Measurements from ENCODE around the gene DOCK9. TPM values are rescaled to one million over a fixed set of nuclear protein-coding genes. Genes with fewer than 3 reads are reported as not detected.

DOCK9 gene
- total RNA-seq, 1 donor from 2014 or later, result 46.2 TPM

GRCh38 chr13:98768522-98768921, 209.3 kb downstream of the DOCK9 start:
- no peak for TF ChIP-seq CTCF (conservative IDR thresholded peaks at IDR 0.05)
- Mint-ChIP-seq H3K4me1 (ENCODE audit: unreplicated experiment) (no peaks in the 10 kb centered on the region), H3K36me3 (no peaks in the 10 kb centered on the region), H3K27ac (no peak overlapping the region), H3K9me3 (no peaks in the 10 kb centered on the region), H3K27me3 (peaks cover 3% of the 10 kb centered on the region), H3K4me3 (no peak overlapping the region)
- no peak for DNase-seq (ENCODE audit: extremely low spot score, unreplicated experiment)

- Mint-ChIP-seq H3K36me3 (no peaks in the 10 kb centered on the region), H3K9me3 (no peaks in the 10 kb centered on the region), H3K4me3 (no peak overlapping the region), H3K27ac (no peak overlapping the region), H3K4me1 (ENCODE audit: unreplicated experiment) (peaks cover 2% of the 10 kb centered on the region), H3K27me3 (peaks cover 3% of the 10 kb centered on the region)
- TF ChIP-seq CTCF (conservative IDR thresholded peaks at IDR 0.05), result no peak
- DNase-seq (ENCODE audit: extremely low spot score, unreplicated experiment), result no peak
These were observed 211.2 kb downstream of the DOCK9 start for GRCh38 chr13:98766697-98767096.

GRCh38 chr13:98765996-98766519, 211.8 kb downstream of the DOCK9 start:
- Mint-ChIP-seq H3K4me3 (no peak overlapping the region), H3K36me3 (no peaks in the 10 kb centered on the region), H3K4me1 (ENCODE audit: unreplicated experiment) (peaks cover 6% of the 10 kb centered on the region), H3K27ac (no peak overlapping the region), H3K27me3 (peaks cover 3% of the 10 kb centered on the region), H3K9me3 (no peaks in the 10 kb centered on the region)
- no peak for TF ChIP-seq CTCF (conservative IDR thresholded peaks at IDR 0.05)
- DNase-seq (ENCODE audit: extremely low spot score, unreplicated experiment), result no peak

- no peak for TF ChIP-seq CTCF (conservative IDR thresholded peaks at IDR 0.05)
- H3K9me3 Mint-ChIP-seq, result peaks cover 3% of the 10 kb centered on the region
- H3K27me3 Mint-ChIP-seq, result peaks cover 3% of the 10 kb centered on the region
- no peak for DNase-seq (ENCODE audit: extremely low spot score, unreplicated experiment)
- no peak overlapping the region for H3K4me3 Mint-ChIP-seq
- no peak overlapping the region for H3K27ac Mint-ChIP-seq
- H3K4me1 Mint-ChIP-seq (ENCODE audit: unreplicated experiment), result peaks cover 6% of the 10 kb centered on the region
- no peaks in the 10 kb centered on the region for H3K36me3 Mint-ChIP-seq
These were observed 215.8 kb downstream of the DOCK9 start for GRCh38 chr13:98761986-98762616.

GRCh38 chr13:98761126-98761985, 216.5 kb downstream of the DOCK9 start:
- Mint-ChIP-seq H3K4me1 (ENCODE audit: unreplicated experiment) (peaks cover 6% of the 10 kb centered on the region), H3K36me3 (no peaks in the 10 kb centered on the region), H3K4me3 (no peak overlapping the region), H3K9me3 (peaks cover 3% of the 10 kb centered on the region), H3K27me3 (peaks cover 3% of the 10 kb centered on the region), H3K27ac (no peak overlapping the region)
- no peak for DNase-seq (ENCODE audit: extremely low spot score, unreplicated experiment)
- no peak for TF ChIP-seq CTCF (conservative IDR thresholded peaks at IDR 0.05)

Data from type B pancreatic cell (in vitro differentiated cells).